Pancreas (tissue), 10 donors: ENCODE data around the gene PARL. TPM values are rescaled to one million over a fixed set of nuclear protein-coding genes. Genes with fewer than 3 reads are reported as not detected.

Experiments
- ATAC-seq, 4 donors: fragments of 200-7000 bp; cut with Tn5 transposase; one replicate each; pipeline versions ENCODE4 v1.8.0 to v1.9.1; 2020; ENCODE audit warnings: mild to moderate bottlenecking in 4 of 4, moderate library complexity in 4 of 4
- DNase-seq, 6 donors: peaks; one replicate each; pipeline ENCODE4 v3.0.0-alpha.2; 2020
- FAIRE-seq: peaks from 2 replicates; lab custom pipeline; 2012; peaks lifted over from hg19 to GRCh38; lab: Jason Lieb, UNC
- H3K27ac ChIP-seq, 4 donors: fragments of 200-600 bp; sonication (generic); 1 replicate in 3 of 4; 2 replicates in 1 of 4; pipeline versions ENCODE4 v1.5.0 to v1.8.0; 2020
- H3K27me3 ChIP-seq, 4 donors: fragments of 200-600 bp; one replicate each; pipeline ENCODE4 v1.8.0; 2021
- H3K36me3 ChIP-seq, 3 donors: fragments of 200-600 bp; sonication (generic) in 1 of 3; one replicate each; pipeline versions ENCODE4 v1.5.0 to v1.8.0; 2020 to 2021
- H3K4me1 ChIP-seq, 3 donors: fragments of 200-600 bp; one replicate each; pipeline ENCODE4 v1.8.0; 2021
- H3K4me3 ChIP-seq, 4 donors: fragments of 200-600 bp; sonication (generic) in 2 of 4; one replicate each; pipeline versions ENCODE4 v1.5.0 to v1.8.0; 2020 to 2021
- H3K9me3 ChIP-seq, 4 donors: fragments of 200-600 bp; one replicate each; pipeline ENCODE4 v1.8.0; 2021
- CTCF ChIP-seq, 4 donors: fragments of 200-600 bp; sonication (generic) in 3 of 4; IDR thresholded peaks; one replicate each; pipeline versions ENCODE4 v1.5.0 to v1.8.0; 2021; ENCODE audit warnings: antibody characterized with exemption in 4 of 4
- WGBS, 2 donors: extraction: QIAGEN DNeasy Blood & Tissue Kit; methylation state at CpG; one replicate each; pipeline ENCODE4 v1.1.7; 2013; 5-methylcytosine and 5-hydroxymethylcytosine counted together
- intact Hi-C, 3 donors: fragments of 100-400 bp; cut with DNase I; formaldehyde crosslinking; loops; one replicate each; pipeline versions ENCODE4 v1.11.1 to v1.14.2; 2022
- polyA plus RNA-seq, 2 donors: library from polyadenylated mRNA; stranded (reverse); fragments of 200-250 nt; gene quantifications; one replicate each; pipeline ENCODE4 v1.2.3, GENCODE V29; 2013
- total RNA-seq, 6 donors: library from RNA; stranded (reverse); fragmentation: NEBNext Ultra II Directional in 4 of 6; extraction: Animal tissue kit (Norgen Biotek cat#: 25700) in 4 of 6; gene quantifications; one replicate each; pipeline versions ENCODE4 v1.2.1 to v1.2.4, GENCODE V29; 2021 to 2023
- donor health status: healthy with polysubstance abuse.
- donor health status: DM: no; HTN: no; CAD: no; lungs with moderate emphysema.
- donor health status: DM: no; HTN: no; CAD: no.
- donor health status: control.
- donor health status: control.
- donor health status: Bipolar disorder and iron deficiency.
- donor health status: DM: yes; HTN: yes; CAD: no.
- donor health status: DM: no; HTN: no; CAD: no.
- donor health status: DM: no; HTN: no; CAD: no.
- donor health status: DM: yes; HTN: yes; CAD: no.

PARL gene
- total and polyA plus RNA-seq, 8 donors, result 26.4 to 65.8 (median 36.1) TPM

DNA sequence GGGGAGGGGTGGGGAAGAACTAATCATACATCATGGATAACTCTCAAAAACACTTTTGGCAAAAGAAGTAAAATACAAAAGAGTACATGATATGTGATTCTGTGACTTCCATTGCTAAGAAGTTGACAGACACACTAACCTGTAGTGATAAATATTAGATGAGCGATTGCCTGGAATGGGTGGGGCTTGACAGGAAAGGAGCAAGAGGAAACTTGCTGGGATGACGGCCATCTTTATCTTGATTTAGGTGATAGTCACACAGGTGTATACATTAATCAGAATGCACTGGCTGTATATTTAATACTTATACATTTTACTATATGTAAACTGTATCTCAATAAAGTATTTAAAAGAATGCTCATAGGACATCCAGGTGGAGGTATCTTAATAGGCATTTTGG lies 13.1 kb downstream of the PARL start:
- Histone ChIP-seq H3K4me3 (no peak overlapping the region), H3K27ac (no peak overlapping the region), H3K9me3 (no peaks in the 10 kb centered on the region), H3K27me3 (no peaks in the 10 kb centered on the region), H3K4me1 (peaks cover 5 to 9% (median 8%) of the 10 kb centered on the region in 3 donors), H3K36me3 (peaks cover 0 to 4% (median 0%) of the 10 kb centered on the region in 3 donors)
- intact Hi-C loops, result no loop called here
- DNase-seq (no peak), ATAC-seq (no peak), FAIRE-seq (no peak)
- no peak for TF ChIP-seq CTCF (IDR thresholded peaks at IDR 0.05)
- 64 to 67% methylated on average over 2 of the region's 2 CpGs for WGBS, 2 donors

DNA sequence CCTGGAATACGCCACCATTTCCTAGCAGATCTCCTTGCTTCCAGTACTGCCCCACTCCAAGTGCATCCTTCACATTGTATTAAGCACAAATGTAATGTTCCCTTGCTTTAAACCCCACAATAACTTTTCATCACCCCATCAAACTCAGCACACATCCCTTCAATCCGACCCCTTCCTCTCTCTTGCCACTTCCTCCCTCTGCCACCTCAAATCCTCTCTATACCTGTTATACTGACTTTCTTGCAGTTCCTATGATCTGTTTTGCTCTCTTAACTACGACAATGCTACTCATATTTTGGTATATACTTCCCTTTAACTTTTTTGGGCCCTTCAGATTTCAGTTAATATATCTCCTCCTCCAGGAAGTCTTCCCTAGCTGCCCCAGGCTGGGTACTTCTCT lies 14.1 kb downstream of the PARL start:
- Histone ChIP-seq H3K36me3 (peaks cover 0 to 14% (median 0%) of the 10 kb centered on the region in 3 donors), H3K4me1 (peaks cover 5 to 9% (median 8%) of the 10 kb centered on the region in 3 donors), H3K27ac (no peak overlapping the region), H3K9me3 (no peaks in the 10 kb centered on the region), H3K4me3 (no peak overlapping the region), H3K27me3 (no peaks in the 10 kb centered on the region)
- ATAC-seq (no peak), FAIRE-seq (no peak), DNase-seq (no peak)
- WGBS, 2 donors, result 97 to 100% methylated on average over 3 of the region's 3 CpGs
- no peak for TF ChIP-seq CTCF (IDR thresholded peaks at IDR 0.05)
- intact Hi-C loops, result no loop called here

GRCh38 chr3:183868796-183869195 lies 15.9 kb downstream of the PARL start:
- Histone ChIP-seq H3K27me3 (no peaks in the 10 kb centered on the region), H3K27ac (no peak overlapping the region), H3K4me3 (no peak overlapping the region), H3K9me3 (no peaks in the 10 kb centered on the region), H3K36me3 (peaks cover 0 to 26% (median 4%) of the 10 kb centered on the region in 3 donors), H3K4me1 (peaks cover under 1 to 8% (median 5%) of the 10 kb centered on the region in 3 donors)
- 86 to 97% methylated on average over 1 of the region's 1 CpG for WGBS, 2 donors
- DNase-seq (no peak), FAIRE-seq (no peak), ATAC-seq (peak in 2 of 4 donors; percentile 44 to 45)
- TF ChIP-seq CTCF (IDR thresholded peaks at IDR 0.05), result no peak
- intact Hi-C loops, result no loop called here

- no peak overlapping the region for H3K4me3 ChIP-seq
- FAIRE-seq, result no peak
- ATAC-seq, result no peak
Observed at GRCh38 chr3:183862610-183863009, 22.1 kb downstream of the PARL start.

More at GRCh38 chr3:183862610-183863009, 22.1 kb downstream of the PARL start:
- H3K27me3 ChIP-seq, result no peaks in the 10 kb centered on the region
- no peak for TF ChIP-seq CTCF (IDR thresholded peaks at IDR 0.05)
- intact Hi-C loops, result no loop called here
- no peaks in the 10 kb centered on the region for H3K4me1 ChIP-seq
- no peaks in the 10 kb centered on the region for H3K9me3 ChIP-seq
- WGBS, 2 donors, result 81 to 87% methylated on average over 4 of the region's 4 CpGs
- no peak overlapping the region for H3K27ac ChIP-seq
- H3K36me3 ChIP-seq, result peaks cover 0 to 50% (median 11%) of the 10 kb centered on the region in 3 donors
- no peak for DNase-seq
